HEK293 (cell line): ENCODE data around the gene VSTM4.

Experiments
- CTCF ChIA-PET: fragments of 350-600 bp; formaldehyde crosslinking; extraction: SDS; loops from one replicate; lab custom pipeline; 2021; ENCODE audit warnings: antibody characterized with exemption; lab: Yijun Ruan, JAX
- POLR2A ChIA-PET: fragments of 300-600 bp; formaldehyde crosslinking; extraction: SDS; loops from one replicate; lab custom pipeline; 2020; ENCODE audit warnings: antibody characterized with exemption, inconsistent platforms; lab: Yijun Ruan, JAX
- H3K27ac ChIP-seq: fragments of 200-500 bp; sonication (Bioruptor generic); 2 replicates; pipeline ENCODE4 v1.5.1; 2014; ENCODE audit warnings: low read depth, low read length, control low read depth, inconsistent platforms; ENCODE audit errors: extremely low read depth
- H3K36me3 ChIP-seq, 2 experiments: fragments of 200-500 bp in 1 of 2; sonication (Bioruptor generic) in 1 of 2; 1 replicate in 1 of 2; 2 replicates in 1 of 2; pipeline ENCODE4 v1.5.1; 2014 to 2017; ENCODE audit warnings: inconsistent platforms in 2 of 2, low read length in 2 of 2; ENCODE audit not compliant: control insufficient read depth in 2 of 2, insufficient read depth in 1 of 2
- H3K4me1 ChIP-seq: fragments of 200-500 bp; sonication (Bioruptor generic); 2 replicates; pipeline ENCODE4 v1.5.1; 2014; ENCODE audit warnings: mild to moderate bottlenecking, low read length, inconsistent platforms; ENCODE audit not compliant: control insufficient read depth, insufficient read depth
- H3K4me3 ChIP-seq: 2 replicates; pipeline ENCODE4 v1.5.1; 2011; ENCODE audit warnings: low read depth, mild to moderate bottlenecking, control low read depth, low read length, moderate library complexity
- H3K9me3 ChIP-seq: fragments of 200-500 bp; sonication (Bioruptor generic); 2 replicates; pipeline ENCODE4 v1.5.1; 2014; ENCODE audit warnings: low read depth, low read length, inconsistent platforms; ENCODE audit not compliant: control insufficient read depth, insufficient read depth
- EGR2 ChIP-seq: fragments of 450-650 bp; formaldehyde crosslinking; IDR thresholded peaks from 2 replicates; pipeline ENCODE4 v1.5.1; 2016; ENCODE audit warnings: low read depth, missing biosample characterization, missing genetic modification characterization
- FEZF1 ChIP-seq: fragments of 450-650 bp; formaldehyde crosslinking; IDR thresholded peaks from 2 replicates; pipeline ENCODE4 v1.5.1; 2016; ENCODE audit warnings: missing biosample characterization, missing genetic modification characterization
- KLF17 ChIP-seq: fragments of 450-650 bp; formaldehyde crosslinking; IDR thresholded peaks from 2 replicates; pipeline ENCODE4 v1.5.1; 2016; ENCODE audit warnings: missing biosample characterization, missing genetic modification characterization
- OVOL3 ChIP-seq: fragments of 450-650 bp; formaldehyde crosslinking; IDR thresholded peaks from 2 replicates; pipeline ENCODE4 v1.5.1; 2016; ENCODE audit warnings: missing biosample characterization, missing genetic modification characterization
- PRDM4 ChIP-seq: fragments of 450-650 bp; formaldehyde crosslinking; IDR thresholded peaks from 2 replicates; pipeline ENCODE4 v1.5.1; 2017; ENCODE audit warnings: missing biosample characterization, missing genetic modification characterization
- ZFP69B ChIP-seq: fragments of 450-650 bp; formaldehyde crosslinking; IDR thresholded peaks from 2 replicates; pipeline ENCODE4 v1.5.1; 2016; ENCODE audit warnings: missing biosample characterization, missing genetic modification characterization
- ZNF112 ChIP-seq: fragments of 450-650 bp; formaldehyde crosslinking; IDR thresholded peaks from 2 replicates; pipeline ENCODE4 v1.5.0; 2017; ENCODE audit warnings: missing biosample characterization, missing genetic modification characterization
- ZNF146 ChIP-seq: fragments of 450-650 bp; formaldehyde crosslinking; IDR thresholded peaks from 2 replicates; pipeline ENCODE4 v1.5.1; 2016; ENCODE audit warnings: missing biosample characterization, missing genetic modification characterization
- ZNF148 ChIP-seq: fragments of 450-650 bp; formaldehyde crosslinking; IDR thresholded peaks from 2 replicates; pipeline ENCODE4 v1.5.0; 2017; ENCODE audit warnings: missing biosample characterization, missing genetic modification characterization, borderline replicate concordance
- ZNF292 ChIP-seq: fragments of 450-650 bp; formaldehyde crosslinking; IDR thresholded peaks from 2 replicates; pipeline ENCODE4 v1.5.1; 2016; ENCODE audit warnings: low read depth, missing biosample characterization, missing genetic modification characterization, borderline replicate concordance
- ZNF302 ChIP-seq: fragments of 450-650 bp; formaldehyde crosslinking; IDR thresholded peaks from 2 replicates; pipeline ENCODE4 v1.5.1; 2016; ENCODE audit warnings: missing biosample characterization, missing genetic modification characterization, low read depth
- ZNF37A ChIP-seq: fragments of 450-650 bp; IDR thresholded peaks from 2 replicates; pipeline ENCODE4 v1.5.1; 2018; ENCODE audit warnings: missing biosample characterization, missing genetic modification characterization
- ZNF391 ChIP-seq: fragments of 450-650 bp; formaldehyde crosslinking; IDR thresholded peaks from 2 replicates; pipeline ENCODE4 v1.5.1; 2016; ENCODE audit warnings: low read depth, missing biosample characterization, missing genetic modification characterization, borderline replicate concordance
- ZNF394 ChIP-seq: fragments of 450-650 bp; formaldehyde crosslinking; IDR thresholded peaks from 2 replicates; pipeline ENCODE4 v1.5.1; 2016; ENCODE audit warnings: missing biosample characterization, missing genetic modification characterization, mild to moderate bottlenecking, moderate library complexity, borderline replicate concordance
- ZNF488 ChIP-seq: fragments of 450-650 bp; formaldehyde crosslinking; IDR thresholded peaks from 2 replicates; pipeline ENCODE4 v1.5.1; 2016; ENCODE audit warnings: missing biosample characterization, missing genetic modification characterization
- ZNF548 ChIP-seq: fragments of 450-650 bp; formaldehyde crosslinking; IDR thresholded peaks from 2 replicates; pipeline ENCODE4 v1.5.1; 2016; ENCODE audit warnings: missing biosample characterization, missing genetic modification characterization
- ZNF561 ChIP-seq: fragments of 450-650 bp; IDR thresholded peaks from 2 replicates; pipeline ENCODE4 v1.5.1; 2018; ENCODE audit warnings: missing biosample characterization, missing genetic modification characterization, borderline replicate concordance
- ZNF596 ChIP-seq: fragments of 450-650 bp; IDR thresholded peaks from 2 replicates; pipeline ENCODE4 v1.5.0; 2018; ENCODE audit warnings: missing biosample characterization, mild to moderate bottlenecking, missing genetic modification characterization, moderate library complexity
- ZNF621 ChIP-seq: fragments of 450-650 bp; formaldehyde crosslinking; IDR thresholded peaks from 2 replicates; pipeline ENCODE4 v1.5.1; 2017; ENCODE audit warnings: missing biosample characterization, missing genetic modification characterization
- ZNF830 ChIP-seq: fragments of 450-650 bp; IDR thresholded peaks from 2 replicates; pipeline ENCODE4 v1.5.0; 2018; ENCODE audit warnings: missing biosample characterization, missing genetic modification characterization, low read depth, mild to moderate bottlenecking, moderate library complexity
- ZXDB ChIP-seq: fragments of 450-650 bp; formaldehyde crosslinking; IDR thresholded peaks from 2 replicates; pipeline ENCODE4 v1.5.1; 2016; ENCODE audit warnings: missing biosample characterization, missing genetic modification characterization
- TF ChIP-seq, protein P1 (sequence below): fragments of 450-650 bp; formaldehyde crosslinking; IDR thresholded peaks from 2 replicates; pipeline ENCODE4 v1.5.1; 2016; ENCODE audit warnings: missing biosample characterization, missing genetic modification characterization
- TF ChIP-seq, protein P2 (sequence below): fragments of 450-650 bp; formaldehyde crosslinking; IDR thresholded peaks from 2 replicates; pipeline ENCODE4 v1.5.1; 2016; ENCODE audit warnings: missing biosample characterization, missing genetic modification characterization, low read depth

VSTM4 gene

DNA sequence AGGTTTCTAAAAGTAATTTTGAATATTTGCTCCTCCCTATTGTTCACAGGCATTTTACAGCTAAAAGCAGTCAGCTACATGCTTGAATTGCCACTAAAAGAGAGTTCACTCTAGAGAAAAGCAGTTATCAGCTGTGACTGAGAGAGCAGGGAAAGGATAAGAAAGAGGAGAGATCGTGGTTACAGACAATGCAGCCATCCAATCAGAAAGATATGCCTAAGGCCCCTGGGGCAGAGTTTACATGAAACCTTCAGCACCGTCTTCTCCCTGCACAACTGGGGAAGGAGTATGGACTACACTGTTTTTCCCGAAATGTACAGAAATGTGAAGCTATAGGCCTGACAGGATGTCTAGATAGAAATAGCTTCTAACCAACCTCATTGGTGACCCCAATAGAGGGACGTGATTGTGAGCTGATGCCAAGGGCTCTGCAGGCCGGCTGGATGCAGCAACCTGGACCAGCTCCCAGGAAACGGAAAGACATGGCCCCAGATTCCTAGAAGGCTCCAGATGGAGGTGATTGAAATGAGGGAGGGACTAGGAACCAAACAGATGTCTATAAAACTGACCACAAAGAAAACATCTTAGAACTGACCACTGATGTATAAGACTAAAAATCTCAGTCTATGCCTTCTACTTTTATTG lies 3.2 kb upstream of the VSTM4 start (continued):
- TF ChIP-seq ZNF148 (tag by site-specific recombination): no peak
- TF ChIP-seq ZNF391 (tag by site-specific recombination): no peak
- TF ChIP-seq, protein P1, sequence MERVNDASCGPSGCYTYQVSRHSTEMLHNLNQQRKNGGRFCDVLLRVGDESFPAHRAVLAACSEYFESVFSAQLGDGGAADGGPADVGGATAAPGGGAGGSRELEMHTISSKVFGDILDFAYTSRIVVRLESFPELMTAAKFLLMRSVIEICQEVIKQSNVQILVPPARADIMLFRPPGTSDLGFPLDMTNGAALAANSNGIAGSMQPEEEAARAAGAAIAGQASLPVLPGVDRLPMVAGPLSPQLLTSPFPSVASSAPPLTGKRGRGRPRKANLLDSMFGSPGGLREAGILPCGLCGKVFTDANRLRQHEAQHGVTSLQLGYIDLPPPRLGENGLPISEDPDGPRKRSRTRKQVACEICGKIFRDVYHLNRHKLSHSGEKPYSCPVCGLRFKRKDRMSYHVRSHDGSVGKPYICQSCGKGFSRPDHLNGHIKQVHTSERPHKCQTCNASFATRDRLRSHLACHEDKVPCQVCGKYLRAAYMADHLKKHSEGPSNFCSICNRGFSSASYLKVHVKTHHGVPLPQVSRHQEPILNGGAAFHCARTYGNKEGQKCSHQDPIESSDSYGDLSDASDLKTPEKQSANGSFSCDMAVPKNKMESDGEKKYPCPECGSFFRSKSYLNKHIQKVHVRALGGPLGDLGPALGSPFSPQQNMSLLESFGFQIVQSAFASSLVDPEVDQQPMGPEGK (tag by site-specific recombination): no peak
- no peak for TF ChIP-seq ZXDB (tag by site-specific recombination)
- TF ChIP-seq, protein P2, sequence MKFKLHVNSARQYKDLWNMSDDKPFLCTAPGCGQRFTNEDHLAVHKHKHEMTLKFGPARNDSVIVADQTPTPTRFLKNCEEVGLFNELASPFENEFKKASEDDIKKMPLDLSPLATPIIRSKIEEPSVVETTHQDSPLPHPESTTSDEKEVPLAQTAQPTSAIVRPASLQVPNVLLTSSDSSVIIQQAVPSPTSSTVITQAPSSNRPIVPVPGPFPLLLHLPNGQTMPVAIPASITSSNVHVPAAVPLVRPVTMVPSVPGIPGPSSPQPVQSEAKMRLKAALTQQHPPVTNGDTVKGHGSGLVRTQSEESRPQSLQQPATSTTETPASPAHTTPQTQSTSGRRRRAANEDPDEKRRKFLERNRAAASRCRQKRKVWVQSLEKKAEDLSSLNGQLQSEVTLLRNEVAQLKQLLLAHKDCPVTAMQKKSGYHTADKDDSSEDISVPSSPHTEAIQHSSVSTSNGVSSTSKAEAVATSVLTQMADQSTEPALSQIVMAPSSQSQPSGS: no peak
- no peak for TF ChIP-seq FEZF1 (tag by site-specific recombination)
- no peak for TF ChIP-seq KLF17 (tag by site-specific recombination)
- TF ChIP-seq EGR2 (tag by site-specific recombination): no peak
- no peak for TF ChIP-seq ZNF292 (tag by site-specific recombination)

DNA sequence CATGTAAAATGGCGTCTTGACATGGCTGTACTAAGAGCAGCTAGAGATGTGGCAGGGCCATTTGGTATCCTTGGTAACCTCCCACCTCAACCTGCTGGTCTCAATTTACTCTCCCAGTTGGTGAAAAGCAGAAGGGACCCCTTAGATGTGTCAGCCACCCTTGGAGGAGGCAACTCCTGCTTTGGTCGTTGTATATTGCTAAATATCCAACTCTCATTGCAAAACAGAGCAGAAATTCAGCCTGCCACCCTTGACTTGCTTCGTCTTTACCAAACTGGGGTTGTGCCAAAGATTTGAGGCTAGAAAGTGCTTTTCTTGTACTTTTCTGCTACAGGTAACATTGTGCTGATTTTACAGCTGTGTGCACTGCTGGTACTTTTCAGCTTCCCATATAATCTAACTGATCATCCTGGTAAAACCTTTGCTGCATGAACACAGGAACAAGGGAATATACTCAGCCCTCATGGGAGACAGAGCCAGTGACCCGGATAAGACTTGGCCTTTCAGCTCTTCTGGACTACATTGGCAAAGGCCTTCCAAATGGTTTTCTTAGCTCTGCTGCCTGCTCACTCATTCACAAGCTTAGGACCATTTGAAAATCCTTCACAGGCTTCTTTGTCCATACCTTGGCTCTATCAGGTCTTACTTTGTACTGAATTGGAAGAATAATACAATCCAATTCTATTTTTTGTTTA lies 2.2 kb upstream of the VSTM4 start:
- H3K27ac ChIP-seq: no peak overlapping the region
- POLR2A ChIA-PET: no interaction called here
- H3K4me3 ChIP-seq: no peak overlapping the region
- no peaks in the 10 kb centered on the region; the same call in 1 of the 2 replicates for H3K4me1 ChIP-seq
- CTCF ChIA-PET: no interaction called here
- H3K9me3 ChIP-seq: no peaks in the 10 kb centered on the region
- no peaks in the 10 kb centered on the region for H3K36me3 ChIP-seq
- TF ChIP-seq ZNF488 (tag by site-specific recombination) (no peak), ZNF621 (tag by site-specific recombination) (no peak), ZNF112 (tag by site-specific recombination) (no peak), ZNF548 (tag by site-specific recombination) (no peak), OVOL3 (tag by site-specific recombination) (no peak), PRDM4 (tag by site-specific recombination) (no peak), ZNF561 (tag by site-specific recombination) (no peak), ZNF302 (tag by site-specific recombination) (no peak), ZNF37A (tag by site-specific recombination) (no peak), ZNF394 (tag by site-specific recombination) (no peak), ZNF596 (no peak), ZNF830 (tag by site-specific recombination) (no peak), ZFP69B (tag by site-specific recombination) (no peak), ZNF146 (no peak)
- TF ChIP-seq, protein P1 (tag by site-specific recombination): no peak
